ENCODE data around the gene PELI1. TPM values are rescaled to one million over a fixed set of nuclear protein-coding genes. Genes with fewer than 3 reads are reported as not detected.

The PELI1 gene
- total RNA-seq, 1 donor from 2014 or later, result 15.8 TPM

GRCh38 chr2:64133828-64134227 lies 10.4 kb downstream of the PELI1 start:
- no peak for TF ChIP-seq CTCF (IDR thresholded peaks at IDR 0.05; ENCODE audit: insufficient read depth, low read length, poor library complexity, severe bottlenecking)
- Histone ChIP-seq H3K36me3 (ENCODE audit: control insufficient read depth, insufficient read depth, low read length) (no peaks in the 10 kb centered on the region), H3K4me3 (ENCODE audit: low read depth, low read length) (no peak overlapping the region), H3K27me3 (ENCODE audit: control insufficient read depth, insufficient read depth, low read length) (no peaks in the 10 kb centered on the region)
- no peak for DNase-seq (ENCODE audit: low read depth)

- Histone ChIP-seq H3K4me3 (ENCODE audit: low read depth, low read length) (no peak overlapping the region), H3K27me3 (ENCODE audit: control insufficient read depth, insufficient read depth, low read length) (no peaks in the 10 kb centered on the region), H3K36me3 (ENCODE audit: control insufficient read depth, insufficient read depth, low read length) (no peaks in the 10 kb centered on the region)
- DNase-seq (ENCODE audit: low read depth), result no peak
- no peak for TF ChIP-seq CTCF (IDR thresholded peaks at IDR 0.05; ENCODE audit: insufficient read depth, low read length, poor library complexity, severe bottlenecking)
Measured at GRCh38 chr2:64133354-64133753, 10.9 kb downstream of the PELI1 start.

GRCh38 chr2:64130333-64130732 lies 13.9 kb downstream of the PELI1 start:
- Histone ChIP-seq H3K27me3 (ENCODE audit: control insufficient read depth, insufficient read depth, low read length) (no peaks in the 10 kb centered on the region), H3K4me3 (ENCODE audit: low read depth, low read length) (no peak overlapping the region), H3K36me3 (ENCODE audit: control insufficient read depth, insufficient read depth, low read length) (no peaks in the 10 kb centered on the region)
- no peak for TF ChIP-seq CTCF (IDR thresholded peaks at IDR 0.05; ENCODE audit: insufficient read depth, low read length, poor library complexity, severe bottlenecking)
- DNase-seq (ENCODE audit: low read depth), result no peak

DNA sequence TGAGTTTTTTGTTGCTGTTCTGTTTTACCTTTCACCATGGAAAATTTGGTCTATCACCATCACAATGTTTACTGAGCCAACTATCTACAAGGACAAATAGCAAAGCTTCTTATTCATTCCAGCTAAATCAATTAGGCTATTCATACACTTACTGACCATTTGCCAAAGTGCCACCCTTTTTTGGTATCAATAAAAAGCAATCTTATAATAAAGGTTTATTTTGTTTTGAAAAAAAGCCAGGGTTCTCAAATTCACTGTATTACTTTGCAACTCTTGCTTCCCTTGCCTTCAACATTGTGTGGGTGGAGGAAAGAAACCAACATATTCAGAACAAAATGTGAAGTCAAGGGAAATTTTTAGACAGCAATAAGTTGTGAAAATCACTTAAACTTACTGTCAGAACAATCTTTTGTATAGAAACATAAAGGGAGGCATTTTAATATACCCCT lies 15.3 kb downstream of the PELI1 start:
- Histone ChIP-seq H3K4me3 (ENCODE audit: low read depth, low read length) (no peak overlapping the region), H3K36me3 (ENCODE audit: control insufficient read depth, insufficient read depth, low read length) (no peaks in the 10 kb centered on the region), H3K27me3 (ENCODE audit: control insufficient read depth, insufficient read depth, low read length) (no peaks in the 10 kb centered on the region)
- DNase-seq (ENCODE audit: low read depth), result no peak
- TF ChIP-seq CTCF (IDR thresholded peaks at IDR 0.05; ENCODE audit: insufficient read depth, low read length, poor library complexity, severe bottlenecking), result no peak

DNA sequence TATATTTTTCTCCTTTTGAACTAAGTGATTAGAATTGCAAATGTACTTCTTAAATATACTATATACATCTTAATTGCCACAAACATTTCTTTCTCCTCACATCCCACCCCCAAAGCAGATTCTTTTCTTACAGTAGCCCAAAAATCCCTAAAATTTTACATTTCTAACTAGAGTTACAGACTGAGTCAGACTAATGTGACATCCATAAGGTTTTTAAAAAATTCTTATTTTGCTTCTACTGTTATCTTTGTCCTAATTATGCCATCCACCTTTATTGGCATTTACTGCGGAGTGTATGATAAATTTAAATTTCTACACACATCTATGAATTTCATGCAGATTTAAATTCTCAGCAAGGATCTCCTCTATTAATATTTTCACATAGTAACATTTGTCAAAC lies 15.8 kb downstream of the PELI1 start:
- H3K27me3 ChIP-seq (ENCODE audit: control insufficient read depth, insufficient read depth, low read length), result no peaks in the 10 kb centered on the region
- H3K4me3 ChIP-seq (ENCODE audit: low read depth, low read length), result no peak overlapping the region
- no peak for DNase-seq (ENCODE audit: low read depth)
- no peak for TF ChIP-seq CTCF (IDR thresholded peaks at IDR 0.05; ENCODE audit: insufficient read depth, low read length, poor library complexity, severe bottlenecking)
- H3K36me3 ChIP-seq (ENCODE audit: control insufficient read depth, insufficient read depth, low read length), result no peaks in the 10 kb centered on the region

DNA sequence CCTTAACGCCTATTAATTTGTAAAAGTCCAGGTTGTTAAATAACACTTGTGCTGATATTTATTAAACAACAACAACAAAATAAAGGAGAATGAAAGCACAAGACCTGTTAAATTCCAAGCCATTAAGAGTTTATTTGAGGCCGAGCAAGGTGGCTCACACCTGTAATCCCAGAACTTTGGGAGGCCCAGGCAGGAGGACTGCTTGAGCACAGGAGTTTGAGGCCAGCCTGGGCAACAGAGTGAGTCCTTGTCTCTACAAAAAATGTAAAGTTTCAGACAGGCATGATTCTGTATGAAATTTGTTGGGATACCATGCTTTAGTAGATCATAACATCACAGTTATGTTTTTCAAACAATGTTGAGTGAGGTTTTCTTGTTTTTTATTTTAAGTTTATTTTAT lies 17.1 kb downstream of the PELI1 start:
- no peak overlapping the region for H3K4me3 ChIP-seq (ENCODE audit: low read depth, low read length)
- no peak for DNase-seq (ENCODE audit: low read depth)
- no peaks in the 10 kb centered on the region for H3K36me3 ChIP-seq (ENCODE audit: control insufficient read depth, insufficient read depth, low read length)
- H3K27me3 ChIP-seq (ENCODE audit: control insufficient read depth, insufficient read depth, low read length), result no peaks in the 10 kb centered on the region
- no peak for TF ChIP-seq CTCF (IDR thresholded peaks at IDR 0.05; ENCODE audit: insufficient read depth, low read length, poor library complexity, severe bottlenecking)
